Liver (tissue), 9 donors: ENCODE results near the gene FAM163A. TPM values are rescaled to one million over a fixed set of nuclear protein-coding genes. Genes with fewer than 3 reads are reported as not detected.

Source experiments
- DNase-seq: peaks from one replicate; pipeline ENCODE4 v3.0.0-alpha.2; 2017; ENCODE audit warnings: low spot score
- H3K27ac ChIP-seq, 2 donors: one replicate each; pipeline ENCODE4 v1.7.0; 2013; ENCODE audit warnings: inconsistent platforms in 2 of 2, low read length in 2 of 2, control low read depth in 1 of 2, low read depth in 1 of 2, mild to moderate bottlenecking in 1 of 2
- H3K27me3 ChIP-seq, 4 donors: one replicate each; pipeline versions ENCODE4 v1.6.1 to v1.7.0; 2013; ENCODE audit warnings: low read length in 3 of 4, inconsistent platforms in 1 of 4, mild to moderate bottlenecking in 1 of 4, moderate library complexity in 1 of 4; ENCODE audit not compliant: control insufficient read depth in 4 of 4, insufficient read depth in 4 of 4
- H3K36me3 ChIP-seq, 4 donors: one replicate each; pipeline versions ENCODE4 v1.6.1 to v1.7.0; 2013; ENCODE audit warnings: low read length in 3 of 4, mild to moderate bottlenecking in 3 of 4, low read depth in 1 of 4, moderate library complexity in 1 of 4; ENCODE audit not compliant: control insufficient read depth in 4 of 4, insufficient read depth in 3 of 4
- H3K4me1 ChIP-seq, 4 donors: one replicate each; pipeline versions ENCODE4 v1.6.1 to v1.7.0; 2013; ENCODE audit warnings: low read length in 3 of 4, mild to moderate bottlenecking in 3 of 4, moderate library complexity in 1 of 4; ENCODE audit not compliant: control insufficient read depth in 4 of 4, insufficient read depth in 4 of 4
- H3K4me3 ChIP-seq, 3 donors: one replicate each; pipeline versions ENCODE4 v1.6.1 to v1.7.0; 2013; ENCODE audit warnings: low read length in 3 of 3, control low read depth in 1 of 3, low read depth in 1 of 3, mild to moderate bottlenecking in 1 of 3
- H3K9ac ChIP-seq, 2 donors: one replicate each; pipeline ENCODE4 v1.7.0; 2013; ENCODE audit warnings: low read length in 2 of 2, mild to moderate bottlenecking in 2 of 2, moderate library complexity in 2 of 2, control low read depth in 1 of 2, low read depth in 1 of 2
- H3K9me3 ChIP-seq, 4 donors: one replicate each; pipeline versions ENCODE4 v1.6.1 to v1.7.0; 2013; ENCODE audit warnings: low read length in 3 of 4; ENCODE audit not compliant: control insufficient read depth in 4 of 4
- CTCF ChIP-seq: fragments of 150-350 bp; IDR thresholded peaks from 2 replicates; pipeline ENCODE4 v1.5.1; 2017; ENCODE audit warnings: improper control_type of control experiment, low read depth, low read length; ENCODE audit not compliant: missing input control
- EGR1 ChIP-seq, 2 donors: IDR thresholded peaks; 2 replicates each; pipeline ENCODE4 v1.6.1; 2016 to 2018; ENCODE audit warnings: antibody characterized with exemption in 2 of 2, low read depth in 2 of 2
- FOXA1 ChIP-seq: IDR thresholded peaks from 2 replicates; pipeline ENCODE4 v1.6.1; 2016; ENCODE audit warnings: antibody characterized with exemption
- FOXA2 ChIP-seq: IDR thresholded peaks from 2 replicates; pipeline ENCODE4 v1.6.1; 2016; ENCODE audit warnings: antibody characterized with exemption
- GABPA ChIP-seq, 2 donors: IDR thresholded peaks in 1 of 2; conservative IDR thresholded peaks in 1 of 2; 2 replicates each; pipeline ENCODE4 v1.6.1; 2016; ENCODE audit warnings: antibody characterized with exemption in 2 of 2, mild to moderate bottlenecking in 1 of 2, moderate library complexity in 1 of 2
- HNF4A ChIP-seq, 2 donors: conservative IDR thresholded peaks; 2 replicates each; pipeline ENCODE4 v1.6.1; 2016; ENCODE audit warnings: antibody characterized with exemption in 2 of 2, mild to moderate bottlenecking in 2 of 2
- HNF4G ChIP-seq: IDR thresholded peaks from 2 replicates; pipeline ENCODE4 v1.6.1; 2016; ENCODE audit warnings: antibody characterized with exemption
- JUND ChIP-seq, 2 donors: IDR thresholded peaks; 2 replicates each; pipeline ENCODE4 v1.6.1; 2016; ENCODE audit warnings: antibody characterized with exemption in 2 of 2
- MAX ChIP-seq: IDR thresholded peaks from 2 replicates; pipeline ENCODE4 v1.6.1; 2016; ENCODE audit warnings: antibody characterized with exemption
- NR2F2 ChIP-seq: IDR thresholded peaks from 2 replicates; pipeline ENCODE4 v1.6.1; 2016; ENCODE audit warnings: antibody characterized with exemption
- RAD21 ChIP-seq, 2 donors: IDR thresholded peaks; 2 replicates each; pipeline ENCODE4 v1.6.1; 2016; ENCODE audit warnings: antibody characterized with exemption in 2 of 2, mild to moderate bottlenecking in 2 of 2
- REST ChIP-seq: IDR thresholded peaks from 2 replicates; pipeline ENCODE4 v1.6.1; 2016; ENCODE audit warnings: antibody characterized with exemption, mild to moderate bottlenecking
- RXRA ChIP-seq, 2 donors: IDR thresholded peaks; 2 replicates each; pipeline ENCODE4 v1.6.1; 2017 to 2018; ENCODE audit warnings: antibody characterized with exemption in 2 of 2, mild to moderate bottlenecking in 1 of 2
- SP1 ChIP-seq: IDR thresholded peaks from 2 replicates; pipeline ENCODE4 v1.6.1; 2018; ENCODE audit warnings: antibody characterized with exemption, mild to moderate bottlenecking
- TAF1 ChIP-seq: conservative IDR thresholded peaks from 2 replicates; pipeline ENCODE4 v1.6.1; 2016; ENCODE audit warnings: antibody characterized with exemption, mild to moderate bottlenecking
- YY1 ChIP-seq: IDR thresholded peaks from 2 replicates; pipeline ENCODE4 v1.6.1; 2016; ENCODE audit warnings: antibody characterized with exemption, mild to moderate bottlenecking
- ZBTB33 ChIP-seq: IDR thresholded peaks from 2 replicates; pipeline ENCODE4 v1.6.1; 2016; ENCODE audit warnings: antibody characterized with exemption
- WGBS: extraction: QIAGEN DNeasy Blood & Tissue Kit; methylation state at CpG from one replicate; pipeline ENCODE4 v1.1.7; 2013; 5-methylcytosine and 5-hydroxymethylcytosine counted together
- polyA plus RNA-seq, 2 donors: library from polyadenylated mRNA; stranded (reverse) in 1 of 2; unstranded in 1 of 2; fragments of 200-250 nt in 1 of 2; fragments of >200 nt in 1 of 2; fragmentation: Nextera tagmentation in 1 of 2; extraction: Ambion mirVana in 1 of 2; gene quantifications; one replicate each; pipeline versions ENCODE4 v1.2.1 to v1.2.3, GENCODE V29; 2013 to 2015
- total RNA-seq, 2 donors: library from RNA; depleted of rRNA; stranded (reverse); fragments of >200 nt; gene quantifications; one replicate each; pipeline ENCODE4 v1.2.3, GENCODE V29; 2014
- donor health status: healthy.
- donor health status: healthy.
- donor health status: healthy.
- donor health status: healthy.
- donor health status: healthy.

FAM163A gene
- total and polyA plus RNA-seq, 4 donors, result 0.07 TPM; not detected in 3

DNA sequence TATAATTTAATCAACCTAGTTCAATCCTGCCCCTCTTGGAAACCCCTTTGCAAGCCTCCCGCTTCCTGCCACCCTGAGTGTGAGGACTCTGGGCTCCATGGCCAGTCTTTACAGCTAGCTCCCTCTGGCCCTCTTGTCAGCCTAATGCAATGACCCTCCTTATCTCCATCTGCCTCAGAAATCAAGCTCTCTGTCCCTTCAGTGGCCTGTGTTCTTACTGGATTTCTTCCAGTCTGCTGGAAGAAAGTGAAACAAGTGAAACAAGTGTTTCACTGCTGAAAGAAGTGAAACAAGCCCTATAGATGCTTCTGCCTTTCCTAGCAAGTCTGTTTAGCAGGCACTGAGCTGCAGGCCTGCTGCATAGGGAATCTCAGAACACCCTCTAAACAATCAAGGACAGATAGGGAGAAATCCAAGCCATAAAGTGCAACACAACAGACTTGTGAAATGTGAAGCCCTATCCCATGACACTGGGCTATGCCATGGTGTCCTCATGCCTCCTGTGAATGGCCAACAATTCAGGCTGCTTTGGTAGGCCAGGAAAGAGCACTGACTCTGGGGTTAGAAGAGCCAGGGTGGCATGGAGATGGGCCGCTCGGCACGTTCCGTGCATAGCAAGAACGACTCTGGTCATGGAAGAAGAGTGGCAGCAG is 55.9 kb downstream of the FAM163A start (continued):
- no peak for TF ChIP-seq ZBTB33

GRCh38 chr1:179800481-179800880 is 57.4 kb downstream of the FAM163A start:
- Histone ChIP-seq H3K4me1 (no peaks in the 10 kb centered on the region), H3K9ac (no peak overlapping the region), H3K36me3 (no peaks in the 10 kb centered on the region), H3K9me3 (no peaks in the 10 kb centered on the region), H3K4me3 (no peak overlapping the region), H3K27me3 (no peaks in the 10 kb centered on the region), H3K27ac (no peak overlapping the region)
- TF ChIP-seq JUND (IDR thresholded peaks at IDR 0.05) (no peak), FOXA2 (no peak), RAD21 (IDR thresholded peaks at IDR 0.05) (no peak), GABPA (IDR thresholded peaks at IDR 0.05 in 1 of 2, conservative IDR thresholded peaks at IDR 0.05 in 1 of 2) (no peak), MAX (no peak), FOXA1 (no peak), YY1 (no peak), RXRA (IDR thresholded peaks at IDR 0.05) (no peak), CTCF (no peak), HNF4A (conservative IDR thresholded peaks at IDR 0.05) (no peak)
- WGBS, result 95% methylated on average over 4 of the region's 4 CpGs
- DNase-seq, result no peak

DNA sequence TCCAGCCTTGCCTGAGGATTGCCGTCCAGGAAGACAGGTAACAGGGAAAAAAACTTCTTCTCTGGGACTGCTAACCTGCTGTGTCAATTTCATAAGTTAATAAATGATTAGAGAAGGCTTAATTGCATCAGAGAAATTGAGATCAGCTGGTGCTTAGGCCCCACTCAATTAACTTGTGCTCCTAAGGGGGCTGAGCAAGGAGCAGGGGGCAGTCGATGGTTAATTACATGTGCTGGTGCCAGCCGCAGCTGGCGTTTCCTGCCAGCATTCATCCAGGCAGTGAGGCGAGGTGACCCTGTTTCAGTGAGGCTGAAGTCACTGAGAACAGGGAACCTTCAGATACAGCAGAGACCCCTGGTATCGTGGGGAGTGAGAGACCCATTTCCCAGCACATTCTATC is 60.0 kb downstream of the FAM163A start:
- WGBS, result 79% methylated on average over 6 of the region's 6 CpGs
- no peaks in the 10 kb centered on the region for H3K9me3 ChIP-seq
- no peaks in the 10 kb centered on the region for H3K36me3 ChIP-seq
- H3K27me3 ChIP-seq, result no peaks in the 10 kb centered on the region
- no peak overlapping the region for H3K4me3 ChIP-seq
- no peak overlapping the region for H3K27ac ChIP-seq
- no peak overlapping the region for H3K9ac ChIP-seq
- H3K4me1 ChIP-seq, result no peaks in the 10 kb centered on the region
- no peak for DNase-seq
- TF ChIP-seq NR2F2, result no peak
- no peak for TF ChIP-seq YY1
- no peak for TF ChIP-seq HNF4G
- TF ChIP-seq JUND (IDR thresholded peaks at IDR 0.05), result no peak
- no peak for TF ChIP-seq FOXA2
- no peak for TF ChIP-seq HNF4A (conservative IDR thresholded peaks at IDR 0.05)
- no peak for TF ChIP-seq FOXA1
- no peak for TF ChIP-seq CTCF
- no peak for TF ChIP-seq RAD21 (IDR thresholded peaks at IDR 0.05)
- TF ChIP-seq TAF1, result no peak
- no peak for TF ChIP-seq GABPA (IDR thresholded peaks at IDR 0.05 in 1 of 2, conservative IDR thresholded peaks at IDR 0.05 in 1 of 2)
- TF ChIP-seq SP1, result no peak
- no peak for TF ChIP-seq EGR1 (IDR thresholded peaks at IDR 0.05; ENCODE audit: low read depth in 2 of 2)
- TF ChIP-seq ZBTB33, result no peak
- TF ChIP-seq REST, result no peak
